HepG2 (cell line): ENCODE data around the gene PYGO2. TPM values are rescaled to one million over a fixed set of nuclear protein-coding genes. Genes with fewer than 3 reads are reported as not detected.

ENCODE experiments used
- FOXK2 ChIP-seq: fragments of 450-650 bp; IDR thresholded peaks from 2 replicates; pipeline ENCODE4 v1.6.1; 2016
- GLMP ChIP-seq: sonication (generic); formaldehyde crosslinking; IDR thresholded peaks from 2 replicates; pipeline ENCODE4 v1.9.0; 2021; ENCODE audit warnings: missing genetic modification reagents, mild to moderate bottlenecking, borderline replicate concordance
- HMGA1 ChIP-seq: sonication (generic); formaldehyde crosslinking; conservative IDR thresholded peaks from 2 replicates; pipeline ENCODE4 v1.4.0; 2020; ENCODE audit warnings: missing genetic modification reagents
- HNF4A ChIP-seq: sonication (generic); formaldehyde crosslinking; IDR thresholded peaks from 2 replicates; pipeline ENCODE4 v1.4.0; 2020; ENCODE audit warnings: missing genetic modification reagents
- IKZF1 ChIP-seq: fragments of 450-650 bp; IDR thresholded peaks from 2 replicates; pipeline ENCODE4 v1.7.1; 2016
- MNT ChIP-seq: fragments of 450-650 bp; IDR thresholded peaks from 2 replicates; pipeline ENCODE4 v1.6.1; 2016
- NFIC ChIP-seq: IDR thresholded peaks from 2 replicates; pipeline ENCODE4 v1.6.1; 2012; ENCODE audit warnings: mild to moderate bottlenecking, low read length, inconsistent platforms
- NFKBIZ ChIP-seq: IDR thresholded peaks from 2 replicates; pipeline ENCODE4 v1.6.1; 2018; ENCODE audit warnings: missing genetic modification reagents, missing compliant biosample characterization
- RFX5 ChIP-seq: IDR thresholded peaks from 2 replicates; pipeline ENCODE4 v1.6.1; 2011; ENCODE audit warnings: low read depth, low read length, improper control_type of control experiment
- SP5 ChIP-seq: IDR thresholded peaks from 2 replicates; pipeline ENCODE4 v1.6.1; 2016; ENCODE audit warnings: low read depth, borderline replicate concordance
- STAG1 ChIP-seq: sonication (generic); formaldehyde crosslinking; IDR thresholded peaks from 2 replicates; pipeline ENCODE4 v1.4.0; 2020; ENCODE audit warnings: missing genetic modification reagents
- TAF1 ChIP-seq: sonication (generic); formaldehyde crosslinking; IDR thresholded peaks from 2 replicates; pipeline ENCODE4 v1.4.0; 2020; ENCODE audit warnings: missing genetic modification reagents
- THAP8 ChIP-seq: sonication (generic); formaldehyde crosslinking; IDR thresholded peaks from 2 replicates; pipeline ENCODE4 v1.5.1; 2020; ENCODE audit warnings: missing genetic modification reagents, mild to moderate bottlenecking, borderline replicate concordance
- THRA ChIP-seq: sonication (generic); formaldehyde crosslinking; IDR thresholded peaks from 2 replicates; pipeline ENCODE4 v1.4.0; 2020; ENCODE audit warnings: missing genetic modification reagents, borderline replicate concordance
- TRIM24 ChIP-seq: sonication (generic); formaldehyde crosslinking; IDR thresholded peaks from 2 replicates; pipeline ENCODE4 v1.8.0; 2022; ENCODE audit warnings: mild to moderate bottlenecking, missing genetic modification reagents
- ZBTB7A ChIP-seq: sonication (generic); formaldehyde crosslinking; IDR thresholded peaks from 2 replicates; pipeline ENCODE4 v1.8.0; 2022; ENCODE audit warnings: mild to moderate bottlenecking, missing genetic modification reagents
- ZFP1 ChIP-seq: IDR thresholded peaks from 2 replicates; pipeline ENCODE4 v1.6.1; 2016
- ZNF468 ChIP-seq: sonication (generic); formaldehyde crosslinking; IDR thresholded peaks from 2 replicates; pipeline ENCODE4 v1.8.0; 2022; ENCODE audit warnings: mild to moderate bottlenecking, moderate library complexity, missing genetic modification reagents
- ZNF549 ChIP-seq: sonication (generic); formaldehyde crosslinking; IDR thresholded peaks from 2 replicates; pipeline ENCODE4 v1.5.0; 2020; ENCODE audit warnings: missing genetic modification reagents
- ZNF574 ChIP-seq: sonication (generic); formaldehyde crosslinking; IDR thresholded peaks from 2 replicates; pipeline ENCODE4 v1.4.0; 2020; ENCODE audit warnings: missing genetic modification reagents
- ZNF576 ChIP-seq: sonication (generic); formaldehyde crosslinking; IDR thresholded peaks from 2 replicates; pipeline ENCODE4 v1.4.0; 2020; ENCODE audit warnings: mild to moderate bottlenecking, missing genetic modification reagents
- ZNF761 ChIP-seq: sonication (generic); formaldehyde crosslinking; conservative IDR thresholded peaks from 2 replicates; pipeline ENCODE4 v1.4.0; 2020; ENCODE audit warnings: mild to moderate bottlenecking, missing genetic modification reagents
- ZNF841 ChIP-seq: sonication (generic); formaldehyde crosslinking; IDR thresholded peaks from 2 replicates; pipeline ENCODE4 v1.8.1; 2023; ENCODE audit warnings: missing genetic modification reagents, borderline replicate concordance
- ZSCAN25 ChIP-seq: sonication (generic); formaldehyde crosslinking; IDR thresholded peaks from 2 replicates; pipeline ENCODE4 v1.8.0; 2022; ENCODE audit warnings: mild to moderate bottlenecking, missing genetic modification reagents
- ZSCAN31 ChIP-seq: sonication (generic); formaldehyde crosslinking; IDR thresholded peaks from 2 replicates; pipeline ENCODE4 v1.5.0; 2020; ENCODE audit warnings: low read depth, mild to moderate bottlenecking, missing genetic modification reagents
- polyA plus RNA-seq, 8 experiments: library from polyadenylated mRNA; depleted of rRNA in 3 of 8; stranded (reverse) in 7 of 8; unstranded in 1 of 8; fragments of >200 nt; fragmentation: Illumina TruSeq in 4 of 8; extraction: Trizol in 4 of 8; gene quantifications; 2 replicates each; pipeline versions ENCODE4 v1.2.1 to v1.2.3, GENCODE V29; 2011 to 2016; ENCODE audit warnings: low read depth in 4 of 8, missing spikeins in 1 of 8, mixed read lengths in 1 of 8; ENCODE audit not compliant: insufficient read depth in 1 of 8
- total RNA-seq, 5 experiments: library from RNA; depleted of rRNA; stranded (reverse); fragments of >200 nt; fragmentation: Illumina TruSeq; extraction: Trizol; gene quantifications; 2 replicates each; pipeline ENCODE4 v1.2.3, GENCODE V29; 2016; ENCODE audit warnings: low read depth in 1 of 5

PYGO2 gene
- total and polyA plus RNA-seq, 2 of the 13 experiments (the other 11 are each of a cell fraction or from before 2014, with no cell fraction given), result 20.3 to 21.8 TPM

GRCh38 chr1:154941333-154942013, 20.1 kb downstream of the PYGO2 start (continued):
- TF ChIP-seq ZBTB7A (CRISPR knock-in tag) (no peak), ZFP1 (CRISPR knock-in tag) (no peak), ZNF549 (CRISPR knock-in tag) (no peak), HMGA1 (CRISPR knock-in tag) (no peak), TAF1 (no peak), HNF4A (no peak), MNT (no peak), SP5 (CRISPR knock-in tag) (no peak), ZNF761 (no peak), ZSCAN25 (0 out of 2 replicates have a peak, but pooled peaks have one; percentile 36), IKZF1 (no peak), FOXK2 (no peak), ZNF468 (CRISPR knock-in tag) (no peak), ZNF576 (CRISPR knock-in tag) (no peak), NFIC (no peak), RFX5 (peak; percentile 57; the same call in 1 of the 2 replicates), TRIM24 (no peak), ZNF574 (CRISPR knock-in tag) (no peak), ZSCAN31 (CRISPR knock-in tag) (no peak), NFKBIZ (CRISPR knock-in tag) (no peak), GLMP (CRISPR knock-in tag) (no peak), STAG1 (no peak), THAP8 (no peak), THRA (CRISPR knock-in tag) (no peak), ZNF841 (no peak)
